ENCODE results near the gene NEUROD4. TPM values are rescaled to one million over a fixed set of nuclear protein-coding genes. Genes with fewer than 3 reads are reported as not detected.

The NEUROD4 gene
- total RNA-seq, 1 experiment from 2014 or later, result not detected

GRCh38 chr12:55043542-55043941, 23.8 kb downstream of the NEUROD4 start:
- Mint-ChIP-seq H3K27me3 (ENCODE audit: low read depth) (peaks cover 2% of the 10 kb centered on the region; the same call in 1 of the 2 replicates), H3K9me3 (no peaks in the 10 kb centered on the region), H3K27ac (no peak overlapping the region), H3K4me1 (peaks cover 33% of the 10 kb centered on the region), H3K4me3 (no peak overlapping the region), H3K36me3 (no peaks in the 10 kb centered on the region)
- ATAC-seq (no peak), DNase-seq (ENCODE audit: low spot score) (no peak)
- TF ChIP-seq ZNF425 (CRISPR knock-in tag; conservative IDR thresholded peaks at IDR 0.05) (no peak), GTF2I (CRISPR knock-in tag; conservative IDR thresholded peaks at IDR 0.05) (no peak), TP53 (CRISPR knock-in tag; IDR thresholded peaks at IDR 0.05) (no peak), SMAD3 (CRISPR knock-in tag; IDR thresholded peaks at IDR 0.05; ENCODE audit: borderline replicate concordance) (no peak), E2F4 (CRISPR knock-in tag; IDR thresholded peaks at IDR 0.05; ENCODE audit: borderline replicate concordance, low read depth) (no peak), HMGXB4 (CRISPR knock-in tag; IDR thresholded peaks at IDR 0.05) (no peak), PREB (CRISPR knock-in tag; IDR thresholded peaks at IDR 0.05; ENCODE audit: borderline replicate concordance) (no peak), ATF1 (CRISPR knock-in tag; IDR thresholded peaks at IDR 0.05) (no peak), PRRX2 (CRISPR knock-in tag; IDR thresholded peaks at IDR 0.05) (no peak), ZNF121 (CRISPR knock-in tag; IDR thresholded peaks at IDR 0.05) (no peak), AR (CRISPR knock-in tag; IDR thresholded peaks at IDR 0.05) (no peak), ZNF532 (CRISPR knock-in tag; IDR thresholded peaks at IDR 0.05; ENCODE audit: borderline replicate concordance) (no peak), MYBL2 (CRISPR knock-in tag; IDR thresholded peaks at IDR 0.05) (no peak)
- ChIA-PET CTCF (interaction anchor here (0.7 to 2.3 kb wide), 6 partner anchors 25 to 334 kb away, joined by 3 to 12 read pairs (median 4); no protein-coding TSS in a partner anchor), POLR2A (no interaction called here)
